ENCODE data around the gene MROH2A.

DNA sequence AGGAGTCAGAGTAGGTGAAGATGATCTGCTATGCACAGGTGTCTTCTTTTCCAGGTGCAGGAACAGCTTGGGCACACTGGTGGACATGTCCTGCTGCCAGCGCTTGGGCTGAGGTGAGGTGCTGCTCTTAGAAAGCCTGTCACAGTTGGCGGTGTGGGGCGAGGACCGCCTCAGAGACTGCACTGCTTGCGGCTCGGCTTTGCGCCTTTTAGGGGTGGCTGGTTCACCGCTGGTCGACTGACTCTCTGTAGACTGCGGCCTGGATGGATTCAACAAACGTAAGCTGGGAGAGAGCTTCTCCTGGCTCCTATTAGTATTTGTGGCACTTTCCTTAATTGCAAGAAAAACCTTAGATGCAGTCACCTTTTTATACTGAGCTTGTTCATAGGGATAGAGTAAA, 88.3 kb downstream of the MROH2A start:
- TF ChIP-seq, protein P1, sequence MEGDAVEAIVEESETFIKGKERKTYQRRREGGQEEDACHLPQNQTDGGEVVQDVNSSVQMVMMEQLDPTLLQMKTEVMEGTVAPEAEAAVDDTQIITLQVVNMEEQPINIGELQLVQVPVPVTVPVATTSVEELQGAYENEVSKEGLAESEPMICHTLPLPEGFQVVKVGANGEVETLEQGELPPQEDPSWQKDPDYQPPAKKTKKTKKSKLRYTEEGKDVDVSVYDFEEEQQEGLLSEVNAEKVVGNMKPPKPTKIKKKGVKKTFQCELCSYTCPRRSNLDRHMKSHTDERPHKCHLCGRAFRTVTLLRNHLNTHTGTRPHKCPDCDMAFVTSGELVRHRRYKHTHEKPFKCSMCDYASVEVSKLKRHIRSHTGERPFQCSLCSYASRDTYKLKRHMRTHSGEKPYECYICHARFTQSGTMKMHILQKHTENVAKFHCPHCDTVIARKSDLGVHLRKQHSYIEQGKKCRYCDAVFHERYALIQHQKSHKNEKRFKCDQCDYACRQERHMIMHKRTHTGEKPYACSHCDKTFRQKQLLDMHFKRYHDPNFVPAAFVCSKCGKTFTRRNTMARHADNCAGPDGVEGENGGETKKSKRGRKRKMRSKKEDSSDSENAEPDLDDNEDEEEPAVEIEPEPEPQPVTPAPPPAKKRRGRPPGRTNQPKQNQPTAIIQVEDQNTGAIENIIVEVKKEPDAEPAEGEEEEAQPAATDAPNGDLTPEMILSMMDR (IDR thresholded peaks at IDR 0.05) = no peak
- no peak for TF ChIP-seq POLR2A (IDR thresholded peaks at IDR 0.05)
- TF ChIP-seq POLR2AphosphoS5 (IDR thresholded peaks at IDR 0.05; ENCODE audit: insufficient read depth in 1 of 2, low read depth in 1 of 2) = no peak
